ENCODE data around the gene PRSS33.

- TF ChIP-seq POLR2AphosphoS5 (IDR thresholded peaks at IDR 0.05) (no peak), CTCF (IDR thresholded peaks at IDR 0.05 in 8 of 11, conservative IDR thresholded peaks at IDR 0.05 in 3 of 11) (no peak)
Observed at GRCh38 chr16:2764718-2765117, 22.6 kb downstream of the PRSS33 start.

Data from spleen (tissue), 7 donors.